Uterus (tissue), 4 donors: ENCODE data around the gene ZNF385C. TPM values are rescaled to one million over a fixed set of nuclear protein-coding genes. Genes with fewer than 3 reads are reported as not detected.
"Not testable (repeated sequence)": the region's sequence is repeated elsewhere in the genome, so short reads cannot be mapped to it uniquely, and the experiment has no call there.

ENCODE experiments used
- DNase-seq, 2 donors: peaks; one replicate each; pipeline ENCODE4 v3.0.0-alpha.2; 2019 to 2020
- H3K27ac ChIP-seq, 2 donors: fragments of 200-600 bp; sonication (generic); 1 replicate in 1 of 2; 2 replicates in 1 of 2; pipeline ENCODE4 v1.5.1; 2016 to 2018
- H3K27me3 ChIP-seq, 2 donors: fragments of 200-600 bp; sonication (generic); one replicate each; pipeline ENCODE4 v1.5.1; 2018 to 2019; ENCODE audit warnings: control low read depth in 1 of 2
- H3K36me3 ChIP-seq, 2 donors: fragments of 200-600 bp; sonication (generic); one replicate each; pipeline ENCODE4 v1.5.1; 2019; ENCODE audit warnings: control low read depth in 1 of 2
- H3K4me1 ChIP-seq, 2 donors: fragments of 200-600 bp; sonication (generic); one replicate each; pipeline ENCODE4 v1.5.1; 2018 to 2019; ENCODE audit warnings: control low read depth in 1 of 2
- H3K4me3 ChIP-seq, 2 donors: fragments of 200-600 bp; sonication (generic); 1 replicate in 1 of 2; 2 replicates in 1 of 2; pipeline ENCODE4 v1.5.1; 2018 to 2019; ENCODE audit warnings: mild to moderate bottlenecking in 1 of 2
- H3K9me3 ChIP-seq, 2 donors: fragments of 200-600 bp; sonication (generic); one replicate each; pipeline ENCODE4 v1.5.1; 2019; ENCODE audit warnings: control low read depth in 1 of 2
- POLR2A ChIP-seq, 2 donors: fragments of 450-650 bp; IDR thresholded peaks; one replicate each; pipeline ENCODE4 v1.6.1; 2016; ENCODE audit warnings: antibody characterized with exemption in 2 of 2, mild to moderate bottlenecking in 1 of 2, moderate library complexity in 1 of 2
- intact Hi-C: fragments of 100-400 bp; cut with DNase I; formaldehyde crosslinking; loops from one replicate; pipeline ENCODE4 v1.15.1; 2023; ENCODE audit warnings: low total_unique reads
- total RNA-seq, 4 donors: library from RNA; depleted of rRNA in 3 of 4; stranded (reverse); fragments of >200 nt in 3 of 4; gene quantifications; one replicate each; pipeline versions ENCODE4 v1.1.0 to v1.2.4, GENCODE V29; 2014 to 2023
- TF ChIP-seq, protein P1 (sequence below), 4 experiments: fragments of 200-600 bp in 2 of 4; fragments of 450-650 bp in 2 of 4; sonication (generic) in 2 of 4; IDR thresholded peaks; one replicate each; pipeline ENCODE4 v1.5.1; 2016 to 2019; ENCODE audit warnings: antibody characterized with exemption in 4 of 4, mild to moderate bottlenecking in 2 of 4, moderate library complexity in 1 of 4
- donor health status: DM: yes; HTN: yes; CAD: no.

ZNF385C gene
- total RNA-seq, 4 donors from 2014 or later: 0.48 to 1.0 TPM; not detected in 2

GRCh38 chr17:42027590-42027889 lies 70.7 kb downstream of the ZNF385C start:
- Histone ChIP-seq H3K4me1 (no peaks in the 10 kb centered on the region), H3K9me3 (no peaks in the 10 kb centered on the region), H3K36me3 (no peaks in the 10 kb centered on the region), H3K27ac (no peak overlapping the region), H3K27me3 (no peaks in the 10 kb centered on the region), H3K4me3 (no peak overlapping the region)
- intact Hi-C loops: loop anchor here (5.0 to 10.0 kb wide), 2 partner anchors 63 to 90 kb away; partner anchors contain the start of gene CNP
- DNase-seq: no peak
- TF ChIP-seq, protein P1, sequence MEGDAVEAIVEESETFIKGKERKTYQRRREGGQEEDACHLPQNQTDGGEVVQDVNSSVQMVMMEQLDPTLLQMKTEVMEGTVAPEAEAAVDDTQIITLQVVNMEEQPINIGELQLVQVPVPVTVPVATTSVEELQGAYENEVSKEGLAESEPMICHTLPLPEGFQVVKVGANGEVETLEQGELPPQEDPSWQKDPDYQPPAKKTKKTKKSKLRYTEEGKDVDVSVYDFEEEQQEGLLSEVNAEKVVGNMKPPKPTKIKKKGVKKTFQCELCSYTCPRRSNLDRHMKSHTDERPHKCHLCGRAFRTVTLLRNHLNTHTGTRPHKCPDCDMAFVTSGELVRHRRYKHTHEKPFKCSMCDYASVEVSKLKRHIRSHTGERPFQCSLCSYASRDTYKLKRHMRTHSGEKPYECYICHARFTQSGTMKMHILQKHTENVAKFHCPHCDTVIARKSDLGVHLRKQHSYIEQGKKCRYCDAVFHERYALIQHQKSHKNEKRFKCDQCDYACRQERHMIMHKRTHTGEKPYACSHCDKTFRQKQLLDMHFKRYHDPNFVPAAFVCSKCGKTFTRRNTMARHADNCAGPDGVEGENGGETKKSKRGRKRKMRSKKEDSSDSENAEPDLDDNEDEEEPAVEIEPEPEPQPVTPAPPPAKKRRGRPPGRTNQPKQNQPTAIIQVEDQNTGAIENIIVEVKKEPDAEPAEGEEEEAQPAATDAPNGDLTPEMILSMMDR (IDR thresholded peaks at IDR 0.05): no peak
- TF ChIP-seq POLR2A (IDR thresholded peaks at IDR 0.05): no peak

- H3K36me3 ChIP-seq: no peaks in the 10 kb centered on the region
- no peaks in the 10 kb centered on the region for H3K9me3 ChIP-seq
- no peak for DNase-seq
- no peak overlapping the region for H3K27ac ChIP-seq
- no peaks in the 10 kb centered on the region for H3K4me1 ChIP-seq
- no peak overlapping the region for H3K4me3 ChIP-seq
- intact Hi-C loops: loop anchor here (5.0 to 10.0 kb wide), 2 partner anchors 62 to 90 kb away; partner anchors contain the start of gene CNP
- TF ChIP-seq, protein P1 (IDR thresholded peaks at IDR 0.05): no peak
- no peak for TF ChIP-seq POLR2A (IDR thresholded peaks at IDR 0.05)
- H3K27me3 ChIP-seq: no peaks in the 10 kb centered on the region
Observed at GRCh38 chr17:42026857-42027589, 71.2 kb downstream of the ZNF385C start.

- TF ChIP-seq POLR2A (IDR thresholded peaks at IDR 0.05): no peak
- TF ChIP-seq, protein P1 (IDR thresholded peaks at IDR 0.05): no peak
- no peak for DNase-seq
- H3K9me3 ChIP-seq: no peaks in the 10 kb centered on the region
- no peak overlapping the region for H3K27ac ChIP-seq
- intact Hi-C loops: loop anchor here (5.0 to 10.0 kb wide), 2 partner anchors 61 to 91 kb away; partner anchors contain the start of gene CNP
- H3K36me3 ChIP-seq: no peaks in the 10 kb centered on the region
- H3K4me3 ChIP-seq: no peak overlapping the region
- H3K4me1 ChIP-seq: no peaks in the 10 kb centered on the region
- H3K27me3 ChIP-seq: no peaks in the 10 kb centered on the region
Observed at GRCh38 chr17:42025936-42026335, 72.3 kb downstream of the ZNF385C start.

GRCh38 chr17:42025191-42025579 lies 73.1 kb downstream of the ZNF385C start:
- Histone ChIP-seq H3K36me3 (no peaks in the 10 kb centered on the region), H3K4me3 (no peak overlapping the region), H3K27ac (peak overlapping the region; percentile 52 to 57), H3K9me3 (no peaks in the 10 kb centered on the region), H3K27me3 (no peaks in the 10 kb centered on the region), H3K4me1 (no peaks in the 10 kb centered on the region)
- no peak for DNase-seq
- no peak for TF ChIP-seq POLR2A (IDR thresholded peaks at IDR 0.05)
- TF ChIP-seq, protein P1 (IDR thresholded peaks at IDR 0.05): no peak
- intact Hi-C loops: loop anchor here (5.0 to 10.0 kb wide), 2 partner anchors 60 to 92 kb away; partner anchors contain the start of gene CNP

DNA sequence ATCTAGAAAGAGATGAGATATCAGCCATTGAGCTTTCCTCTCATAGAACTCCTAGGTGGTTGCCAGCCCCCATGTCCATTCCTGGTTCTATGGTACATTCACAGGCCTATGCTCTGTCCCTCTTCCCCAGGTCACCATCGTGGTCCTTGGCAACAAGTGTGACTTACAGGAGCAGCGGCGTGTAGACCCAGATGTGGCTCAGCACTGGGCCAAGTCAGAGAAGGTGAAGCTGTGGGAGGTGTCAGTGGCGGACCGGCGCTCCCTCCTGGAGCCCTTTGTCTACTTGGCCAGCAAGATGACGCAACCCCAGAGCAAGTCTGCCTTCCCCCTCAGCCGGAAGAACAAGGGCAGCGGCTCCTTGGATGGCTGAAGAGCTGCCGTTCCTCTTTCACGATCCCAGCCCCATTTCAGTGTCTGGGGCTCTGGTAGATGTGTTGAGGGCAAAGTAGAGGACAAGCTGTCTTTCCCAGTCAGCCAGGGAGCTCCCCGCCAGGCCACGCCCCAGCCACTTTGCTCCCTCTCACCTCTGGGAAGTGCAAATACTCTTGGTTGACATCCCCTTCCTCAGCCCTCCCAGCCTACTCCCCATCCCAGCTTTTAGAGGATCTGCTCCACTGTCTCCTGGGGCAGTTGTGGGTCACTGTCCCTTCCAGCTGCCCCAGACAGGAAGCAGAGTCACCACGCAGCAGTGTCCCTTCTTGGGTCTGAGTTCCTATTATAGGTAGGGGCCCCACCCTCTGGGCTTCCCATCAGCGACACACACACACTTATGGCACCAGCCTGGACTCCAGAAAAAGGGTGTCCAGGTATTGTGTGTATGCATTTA lies 74.5 kb downstream of the ZNF385C start:
- Histone ChIP-seq H3K36me3 (no peaks in the 10 kb centered on the region), H3K27ac (no peak overlapping the region), H3K27me3 (no peaks in the 10 kb centered on the region), H3K9me3 (no peaks in the 10 kb centered on the region), H3K4me3 (no peak overlapping the region), H3K4me1 (no peaks in the 10 kb centered on the region)
- intact Hi-C loops: loop anchor here (5.0 to 10.0 kb wide), 2 partner anchors 59 to 101 kb away; partner anchors contain the start of gene CNP
- TF ChIP-seq, protein P1 (IDR thresholded peaks at IDR 0.05): no peak
- TF ChIP-seq POLR2A (IDR thresholded peaks at IDR 0.05): no peak
- no peak for DNase-seq

DNA sequence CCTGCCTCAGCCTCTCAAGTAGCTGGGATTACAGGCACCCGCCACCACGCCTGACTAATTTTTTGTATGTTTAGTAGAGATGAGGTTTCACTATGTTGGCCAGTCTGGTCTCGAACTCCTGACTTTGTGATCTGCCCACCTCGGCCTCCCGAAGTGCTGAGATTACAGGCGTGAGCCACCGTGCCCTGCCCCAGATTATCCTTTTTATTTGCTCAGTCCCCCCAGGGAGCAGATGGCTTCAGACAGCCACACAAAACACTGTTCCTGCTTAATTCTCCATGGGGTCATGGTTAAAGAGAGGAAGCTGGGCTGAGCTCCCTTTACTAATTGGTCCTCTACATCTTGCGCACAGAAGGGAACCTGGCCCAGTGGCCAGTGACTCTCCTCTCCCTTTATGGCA lies 77.4 kb downstream of the ZNF385C start:
- not testable (repeated sequence) for H3K4me1 ChIP-seq, H3K27me3 ChIP-seq, DNase-seq, H3K36me3 ChIP-seq, H3K9me3 ChIP-seq
- Histone ChIP-seq H3K4me3 (peak overlapping the region; percentile 73 to 85), H3K27ac (peak overlapping the region in 1 of 2 donors; percentile 67)
- intact Hi-C loops: loop anchor here (5.0 to 10.0 kb wide), 2 partner anchors 56 to 99 kb away; partner anchors contain the start of gene CNP
